ENCODE measurements around the gene TMEM217. TPM values are rescaled to one million over a fixed set of nuclear protein-coding genes. Genes with fewer than 3 reads are reported as not detected.
"Not testable (repeated sequence)": the region's sequence is repeated elsewhere in the genome, so short reads cannot be mapped to it uniquely, and the experiment has no call there.

Gene TMEM217
- total RNA-seq (0.49 TPM), polyA plus RNA-seq (ENCODE audit: insufficient read depth in 1 of 8, insufficient read length in 8 of 8, low replicate concordance in 1 of 8) (1 to 10 TPM in 2 of 8 donors, under 1 TPM in 6; 0.34 to 1.3 (median 0.81) TPM)
- long read RNA-seq, donor 1, result 0 reads
- long read RNA-seq, donor 2, result 0 reads
- long read RNA-seq, donor 3, partial matches to known transcripts, result 7 of 7 reads
- long read RNA-seq, donor 3, other reads (novel, unspliced or antisense), result 0 of 7 reads
- long read RNA-seq, donor 4, result 0 reads
- long read RNA-seq, donor 5, result 0 reads
- long read RNA-seq, donor 6, result 0 reads
- long read RNA-seq, donor 7, result 0 reads
- long read RNA-seq, donor 8, result 0 reads
- long read RNA-seq, donor 9, result 0 reads
- long read RNA-seq, donor 10, result 0 reads
- long read RNA-seq, donor 11, result 0 reads

- peak; percentile 97 for DNase-seq
- Histone ChIP-seq H3K27ac (ENCODE audit: low read length) (peak within 1 kb of the TSS; percentile 90), H3K36me3 (ENCODE audit: control insufficient read depth, insufficient read depth, low read length) (no peaks in the 10 kb centered on the region), H3K9me3 (replicated peaks; ENCODE audit: control insufficient read depth, low read depth, low read length) (no peaks in the 10 kb centered on the region), H3K4me3 (ENCODE audit: low read length) (peak within 1 kb of the TSS; percentile 92), H3K27me3 (ENCODE audit: control insufficient read depth, insufficient read depth, low read length) (peaks cover 3% of the 10 kb centered on the region), H3K4me1 (ENCODE audit: control insufficient read depth, insufficient read depth, low read length) (peaks cover 11% of the 10 kb centered on the region)
- WGBS (ENCODE audit: insufficient coverage), result under 1% methylated on average over 32 of the region's 45 CpGs
These were observed at the start of gene TMEM217, which contains the start of gene TBC1D22B for GRCh38 chr6:37257634-37258404. Gene TMEM217, minus strand, starts transcription at chr6:37258144. Its CDS starts 39,114 bp downstream, at chr6:37219030. Gene TBC1D22B, plus strand, starts transcription at chr6:37257772. Its CDS starts 146 bp downstream, at chr6:37257918.

- Histone ChIP-seq H3K27ac (ENCODE audit: low read length) (peak overlapping the region; percentile 30), H3K36me3 (ENCODE audit: control insufficient read depth, insufficient read depth, low read length) (peaks cover 19% of the 10 kb centered on the region), H3K4me1 (ENCODE audit: control insufficient read depth, insufficient read depth, low read length) (peaks cover 11% of the 10 kb centered on the region)
- DNase-seq; H3K4me3 ChIP-seq (ENCODE audit: low read length); H3K27me3 ChIP-seq (ENCODE audit: control insufficient read depth, insufficient read depth, low read length); H3K9me3 ChIP-seq (replicated peaks; ENCODE audit: control insufficient read depth, low read depth, low read length): not testable (repeated sequence)
- WGBS (ENCODE audit: insufficient coverage), result 69% methylated on average over 5 of the region's 10 CpGs
These were observed 49.5 kb upstream of the TMEM217 start for GRCh38 chr6:37307484-37307883.

GRCh38 chr6:37306624-37307222 is 48.8 kb upstream of the TMEM217 start:
- no peaks in the 10 kb centered on the region for H3K27me3 ChIP-seq (ENCODE audit: control insufficient read depth, insufficient read depth, low read length)
- no peak overlapping the region for H3K27ac ChIP-seq (ENCODE audit: low read length)
- no peaks in the 10 kb centered on the region for H3K9me3 ChIP-seq (replicated peaks; ENCODE audit: control insufficient read depth, low read depth, low read length)
- peaks cover 21% of the 10 kb centered on the region for H3K36me3 ChIP-seq (ENCODE audit: control insufficient read depth, insufficient read depth, low read length)
- H3K4me3 ChIP-seq (ENCODE audit: low read length), result no peak overlapping the region
- peaks cover 11% of the 10 kb centered on the region for H3K4me1 ChIP-seq (ENCODE audit: control insufficient read depth, insufficient read depth, low read length)
- WGBS (ENCODE audit: insufficient coverage), result 90% methylated on average over 2 of the region's 4 CpGs
- DNase-seq, result no peak

- no peak for DNase-seq
- Histone ChIP-seq H3K27me3 (ENCODE audit: control insufficient read depth, insufficient read depth, low read length) (no peaks in the 10 kb centered on the region), H3K4me1 (ENCODE audit: control insufficient read depth, insufficient read depth, low read length) (peaks cover 11% of the 10 kb centered on the region), H3K9me3 (replicated peaks; ENCODE audit: control insufficient read depth, low read depth, low read length) (no peaks in the 10 kb centered on the region), H3K27ac (ENCODE audit: low read length) (no peak overlapping the region), H3K4me3 (ENCODE audit: low read length) (no peak overlapping the region), H3K36me3 (ENCODE audit: control insufficient read depth, insufficient read depth, low read length) (peaks cover 24% of the 10 kb centered on the region)
- 84% methylated on average over 4 of the region's 4 CpGs for WGBS (ENCODE audit: insufficient coverage)
These were observed 48.0 kb upstream of the TMEM217 start for GRCh38 chr6:37305841-37306425.

GRCh38 chr6:37304766-37305165 is 46.8 kb upstream of the TMEM217 start:
- no peak overlapping the region for H3K4me3 ChIP-seq (ENCODE audit: low read length)
- WGBS (ENCODE audit: insufficient coverage), result 90% methylated on average over 4 of the region's 7 CpGs
- H3K27me3 ChIP-seq (ENCODE audit: control insufficient read depth, insufficient read depth, low read length), result no peaks in the 10 kb centered on the region
- no peak overlapping the region for H3K27ac ChIP-seq (ENCODE audit: low read length)
- no peak for DNase-seq
- H3K9me3 ChIP-seq (replicated peaks; ENCODE audit: control insufficient read depth, low read depth, low read length), result no peaks in the 10 kb centered on the region
- peaks cover 11% of the 10 kb centered on the region for H3K4me1 ChIP-seq (ENCODE audit: control insufficient read depth, insufficient read depth, low read length)
- H3K36me3 ChIP-seq (ENCODE audit: control insufficient read depth, insufficient read depth, low read length), result peaks cover 24% of the 10 kb centered on the region

GRCh38 chr6:37303891-37304503 is 46.1 kb upstream of the TMEM217 start:
- Histone ChIP-seq H3K4me3 (ENCODE audit: low read length) (no peak overlapping the region), H3K9me3 (replicated peaks; ENCODE audit: control insufficient read depth, low read depth, low read length) (no peaks in the 10 kb centered on the region), H3K36me3 (ENCODE audit: control insufficient read depth, insufficient read depth, low read length) (peaks cover 27% of the 10 kb centered on the region), H3K27ac (ENCODE audit: low read length) (no peak overlapping the region), H3K27me3 (ENCODE audit: control insufficient read depth, insufficient read depth, low read length) (no peaks in the 10 kb centered on the region), H3K4me1 (ENCODE audit: control insufficient read depth, insufficient read depth, low read length) (peaks cover 11% of the 10 kb centered on the region)
- no CpG with 5 or more reads among the region's 3 CpGs for WGBS (ENCODE audit: insufficient coverage)
- peak; percentile 54 for DNase-seq

GRCh38 chr6:37303091-37303660 is 45.2 kb upstream of the TMEM217 start:
- no peaks in the 10 kb centered on the region for H3K9me3 ChIP-seq (replicated peaks; ENCODE audit: control insufficient read depth, low read depth, low read length)
- H3K27me3 ChIP-seq (ENCODE audit: control insufficient read depth, insufficient read depth, low read length), result no peaks in the 10 kb centered on the region
- H3K27ac ChIP-seq (ENCODE audit: low read length), result no peak overlapping the region
- peaks cover 27% of the 10 kb centered on the region for H3K36me3 ChIP-seq (ENCODE audit: control insufficient read depth, insufficient read depth, low read length)
- no peak for DNase-seq
- WGBS (ENCODE audit: insufficient coverage), result 61% methylated on average over 5 of the region's 6 CpGs
- H3K4me3 ChIP-seq (ENCODE audit: low read length), result no peak overlapping the region
- peaks cover 8% of the 10 kb centered on the region for H3K4me1 ChIP-seq (ENCODE audit: control insufficient read depth, insufficient read depth, low read length)

- H3K36me3 ChIP-seq (ENCODE audit: control insufficient read depth, insufficient read depth, low read length), result peaks cover 27% of the 10 kb centered on the region
These were observed 44.2 kb upstream of the TMEM217 start for GRCh38 chr6:37302086-37302686.

GRCh38 chr6:37299990-37300389 is 42.0 kb upstream of the TMEM217 start:
- WGBS (ENCODE audit: insufficient coverage), result no CpG with 5 or more reads among the region's 4 CpGs
- no peaks in the 10 kb centered on the region for H3K9me3 ChIP-seq (replicated peaks; ENCODE audit: control insufficient read depth, low read depth, low read length)
- peaks cover 29% of the 10 kb centered on the region for H3K36me3 ChIP-seq (ENCODE audit: control insufficient read depth, insufficient read depth, low read length)

More at GRCh38 chr6:37302086-37302686, 44.2 kb upstream of the TMEM217 start:
- H3K27ac ChIP-seq (ENCODE audit: low read length), result no peak overlapping the region
- H3K4me1 ChIP-seq (ENCODE audit: control insufficient read depth, insufficient read depth, low read length), result peaks cover 6% of the 10 kb centered on the region
- H3K4me3 ChIP-seq (ENCODE audit: low read length), result no peak overlapping the region
- no peaks in the 10 kb centered on the region for H3K27me3 ChIP-seq (ENCODE audit: control insufficient read depth, insufficient read depth, low read length)
- H3K9me3 ChIP-seq (replicated peaks; ENCODE audit: control insufficient read depth, low read depth, low read length), result no peaks in the 10 kb centered on the region
- DNase-seq, result no peak
- WGBS (ENCODE audit: insufficient coverage), result no CpG with 5 or more reads among the region's 1 CpG

More at GRCh38 chr6:37299990-37300389, 42.0 kb upstream of the TMEM217 start:
- Histone ChIP-seq H3K27me3 (ENCODE audit: control insufficient read depth, insufficient read depth, low read length) (no peaks in the 10 kb centered on the region), H3K27ac (ENCODE audit: low read length) (no peak overlapping the region), H3K4me1 (ENCODE audit: control insufficient read depth, insufficient read depth, low read length) (no peaks in the 10 kb centered on the region), H3K4me3 (ENCODE audit: low read length) (no peak overlapping the region)
- DNase-seq, result no peak
